ENCODE measurements around the gene UBE2L5.

UBE2L5 gene

DNA sequence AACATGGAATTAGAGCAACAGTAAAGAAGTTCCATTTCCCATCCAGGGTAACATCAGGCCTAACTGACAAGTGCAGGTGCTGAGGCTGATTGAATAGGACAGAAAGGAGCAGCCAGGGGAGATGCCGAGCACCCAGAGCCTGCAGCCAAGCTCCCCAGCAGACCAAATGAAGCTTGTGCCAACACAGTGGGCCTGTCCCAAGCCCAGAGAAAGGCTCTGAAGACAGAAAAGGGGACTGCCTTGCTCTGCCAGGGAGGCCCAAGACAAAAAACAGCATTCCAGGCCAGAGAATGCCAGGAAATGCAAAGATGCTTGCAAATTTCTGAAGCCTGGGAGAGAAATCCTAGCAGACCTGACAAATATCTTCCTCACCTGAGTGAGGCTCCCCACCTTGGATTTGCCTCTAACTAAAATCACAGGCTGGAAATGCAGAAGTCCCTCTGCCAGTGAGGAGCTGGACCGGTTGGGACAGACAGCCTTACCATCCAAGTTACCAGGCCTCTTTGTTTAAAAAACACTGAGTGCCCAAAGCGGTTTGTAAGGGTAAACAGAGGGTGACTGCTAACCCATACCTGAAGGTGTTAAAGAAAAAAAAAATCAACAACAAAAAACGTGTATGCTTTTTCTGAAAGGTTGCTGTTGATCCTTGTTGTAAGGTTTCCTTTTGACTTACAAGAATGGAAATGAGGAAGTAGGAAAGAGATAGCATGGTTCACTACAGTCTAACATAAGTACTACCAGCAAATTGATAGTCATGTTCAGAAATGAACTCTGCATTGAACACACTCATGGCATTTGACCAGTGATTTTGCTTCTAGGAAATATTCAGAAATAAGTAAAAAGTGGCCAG lies 55.3 kb downstream of the UBE2L5 start:
- no peak for DNase-seq (ENCODE audit: low spot score)
